Measurements from ENCODE around the gene CENPB. TPM values are rescaled to one million over a fixed set of nuclear protein-coding genes. Genes with fewer than 3 reads are reported as not detected.

Gene CENPB
- total and polyA plus RNA-seq, 12 donors, result 52.3 to 95.7 (median 67.7) TPM

- peak overlapping the region in 2 of 10 donors; percentile 93 to 95 for H3K27ac ChIP-seq
- DNase-seq (no peak), ATAC-seq (no peak)
- no peak overlapping the region for H3K4me3 ChIP-seq
- peaks cover 3 to 63% (median 42%) of the 10 kb centered on the region in 9 donors for H3K4me1 ChIP-seq
- no peaks in the 10 kb centered on the region for H3K36me3 ChIP-seq
- 89 to 93% methylated on average over 12 of the region's 12 CpGs for WGBS, 2 donors
- H3K9me3 ChIP-seq, result no peaks in the 10 kb centered on the region
- TF ChIP-seq CTCF (IDR thresholded peaks at IDR 0.05), result no peak
- intact Hi-C loops (cut with DNase I), result no loop called here
- H3K27me3 ChIP-seq, result no peaks in the 10 kb centered on the region
Observed at GRCh38 chr20:3813848-3814581, 27.5 kb upstream of the CENPB start.

- H3K9me3 ChIP-seq, result no peaks in the 10 kb centered on the region
- no peak overlapping the region for H3K4me3 ChIP-seq
- DNase-seq (no peak), ATAC-seq (no peak)
- WGBS, 2 donors, result 74 to 83% methylated on average over 8 of the region's 8 CpGs
- intact Hi-C loops (cut with DNase I), result no loop called here
- peak overlapping the region in 7 of 10 donors; percentile 80 to 96 (median 93) for H3K27ac ChIP-seq
- peaks cover 6 to 63% (median 38%) of the 10 kb centered on the region in 9 donors for H3K4me1 ChIP-seq
- H3K27me3 ChIP-seq, result no peaks in the 10 kb centered on the region
- H3K36me3 ChIP-seq, result no peaks in the 10 kb centered on the region
- TF ChIP-seq CTCF (IDR thresholded peaks at IDR 0.05), result no peak
Observed at GRCh38 chr20:3812975-3813847, 26.7 kb upstream of the CENPB start.

- H3K4me3 ChIP-seq, result peak overlapping the region in 1 of 10 donors; percentile 57
- H3K36me3 ChIP-seq, result no peaks in the 10 kb centered on the region
- peak overlapping the region; percentile 72 to 96 (median 92) for H3K27ac ChIP-seq
- no peaks in the 10 kb centered on the region for H3K9me3 ChIP-seq
- no peak for TF ChIP-seq CTCF (IDR thresholded peaks at IDR 0.05)
- H3K4me1 ChIP-seq, result peaks cover 10 to 63% (median 42%) of the 10 kb centered on the region in 9 donors
- intact Hi-C loops (cut with DNase I), result no loop called here
- ATAC-seq (no peak), DNase-seq (no peak)
- 89 to 94% methylated on average over 7 to 9 of the region's 9 CpGs for WGBS, 2 donors
- H3K27me3 ChIP-seq, result no peaks in the 10 kb centered on the region
Observed at GRCh38 chr20:3812259-3812681, 25.7 kb upstream of the CENPB start.

GRCh38 chr20:3811467-3812258 is 25.1 kb upstream of the CENPB start:
- Histone ChIP-seq H3K4me3 (peak overlapping the region in 9 of 10 donors; percentile 22 to 57 (median 47)), H3K4me1 (peaks cover 10 to 70% (median 48%) of the 10 kb centered on the region in 9 donors), H3K36me3 (no peaks in the 10 kb centered on the region), H3K27ac (peak overlapping the region; percentile 72 to 96 (median 92)), H3K9me3 (no peaks in the 10 kb centered on the region), H3K27me3 (no peaks in the 10 kb centered on the region)
- WGBS, 2 donors, result 3% methylated on average over 20 of the region's 20 CpGs
- no peak for TF ChIP-seq CTCF (IDR thresholded peaks at IDR 0.05)
- ATAC-seq (peak; percentile 89 to 96 (median 94)), DNase-seq (peak; percentile 98 to 99)
- intact Hi-C loops (cut with DNase I), result loop anchor here in 1 of 10 donors (2.0 kb wide), 1 partner anchor 17 kb away; no protein-coding TSS in a partner anchor

Measured in heart right ventricle (tissue), 16 donors.